Neural cell (in vitro differentiated cells): Measurements from ENCODE around the gene PHB1.

Source experiments
- EP300 ChIP-seq: fragments of 450-650 bp; conservative IDR thresholded peaks from 2 replicates; pipeline ENCODE4 v1.6.1; 2014; ENCODE audit warnings: antibody characterized with exemption, mild to moderate bottlenecking, moderate library complexity; ENCODE audit not compliant: poor library complexity, severe bottlenecking
- EZH2 ChIP-seq: fragments of 200-600, 300-800 bp; shearing (Covaris generic), sonication (generic); IDR thresholded peaks from 2 replicates; pipeline ENCODE4 v1.6.1; 2014; ENCODE audit warnings: antibody characterized with exemption, low read length, borderline replicate concordance, mild to moderate bottlenecking; ENCODE audit not compliant: insufficient read depth, poor library complexity, severe bottlenecking
- MXI1 ChIP-seq: fragments of 450-650 bp; conservative IDR thresholded peaks from 2 replicates; pipeline ENCODE4 v1.6.1; 2014; ENCODE audit warnings: antibody characterized with exemption, mild to moderate bottlenecking; ENCODE audit not compliant: poor library complexity, severe bottlenecking
- POLR2AphosphoS5 ChIP-seq: IDR thresholded peaks from 2 replicates; pipeline ENCODE4 v1.6.1; 2012
- RAD21 ChIP-seq: fragments of 450-650 bp; conservative IDR thresholded peaks from 2 replicates; pipeline ENCODE4 v1.6.1; 2014; ENCODE audit warnings: antibody characterized with exemption, mild to moderate bottlenecking, moderate library complexity
- SMC3 ChIP-seq: fragments of 450-650 bp; conservative IDR thresholded peaks from 2 replicates; pipeline ENCODE4 v1.6.1; 2014; ENCODE audit warnings: antibody characterized with exemption, mild to moderate bottlenecking, moderate library complexity; ENCODE audit not compliant: poor library complexity
- TAF1 ChIP-seq: IDR thresholded peaks from 2 replicates; pipeline ENCODE4 v1.6.1; 2012; ENCODE audit warnings: low read depth
- TF ChIP-seq, protein P1 (sequence below): fragments of 450-650 bp; IDR thresholded peaks from 2 replicates; pipeline ENCODE4 v1.5.1; 2014; ENCODE audit warnings: antibody characterized with exemption, mild to moderate bottlenecking, moderate library complexity; ENCODE audit not compliant: poor library complexity, severe bottlenecking

- TF ChIP-seq, protein P1, sequence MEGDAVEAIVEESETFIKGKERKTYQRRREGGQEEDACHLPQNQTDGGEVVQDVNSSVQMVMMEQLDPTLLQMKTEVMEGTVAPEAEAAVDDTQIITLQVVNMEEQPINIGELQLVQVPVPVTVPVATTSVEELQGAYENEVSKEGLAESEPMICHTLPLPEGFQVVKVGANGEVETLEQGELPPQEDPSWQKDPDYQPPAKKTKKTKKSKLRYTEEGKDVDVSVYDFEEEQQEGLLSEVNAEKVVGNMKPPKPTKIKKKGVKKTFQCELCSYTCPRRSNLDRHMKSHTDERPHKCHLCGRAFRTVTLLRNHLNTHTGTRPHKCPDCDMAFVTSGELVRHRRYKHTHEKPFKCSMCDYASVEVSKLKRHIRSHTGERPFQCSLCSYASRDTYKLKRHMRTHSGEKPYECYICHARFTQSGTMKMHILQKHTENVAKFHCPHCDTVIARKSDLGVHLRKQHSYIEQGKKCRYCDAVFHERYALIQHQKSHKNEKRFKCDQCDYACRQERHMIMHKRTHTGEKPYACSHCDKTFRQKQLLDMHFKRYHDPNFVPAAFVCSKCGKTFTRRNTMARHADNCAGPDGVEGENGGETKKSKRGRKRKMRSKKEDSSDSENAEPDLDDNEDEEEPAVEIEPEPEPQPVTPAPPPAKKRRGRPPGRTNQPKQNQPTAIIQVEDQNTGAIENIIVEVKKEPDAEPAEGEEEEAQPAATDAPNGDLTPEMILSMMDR, result no peak
- no peak for TF ChIP-seq EZH2
- TF ChIP-seq TAF1, result no peak
- TF ChIP-seq POLR2AphosphoS5, result no peak
- TF ChIP-seq EP300, result no peak
- TF ChIP-seq MXI1, result no peak
- no peak for TF ChIP-seq SMC3
- no peak for TF ChIP-seq RAD21
Measured at GRCh38 chr17:49445591-49445990, 30.9 kb upstream of the PHB1 start.
